HUES64 (cell line): ENCODE data around the gene LSM14B.

Experiments used
- H3K27ac ChIP-seq: 2 replicates; pipeline ENCODE4 v1.7.0; 2013; ENCODE audit warnings: low read depth, low read length, inconsistent platforms
- H3K27me3 ChIP-seq: 2 replicates; pipeline ENCODE4 v1.6.1; 2013; ENCODE audit warnings: mild to moderate bottlenecking, low read length; ENCODE audit not compliant: insufficient read depth
- H3K36me3 ChIP-seq: 2 replicates; pipeline ENCODE4 v1.6.1; 2013; ENCODE audit warnings: mild to moderate bottlenecking, low read length; ENCODE audit not compliant: insufficient read depth
- H3K4me1 ChIP-seq: 2 replicates; pipeline ENCODE4 v1.6.1; 2013; ENCODE audit warnings: mild to moderate bottlenecking, low read length, moderate library complexity; ENCODE audit not compliant: insufficient read depth
- H3K4me3 ChIP-seq: 2 replicates; pipeline ENCODE4 v1.5.1; 2013; ENCODE audit warnings: mild to moderate bottlenecking, low read length, moderate library complexity
- H3K9ac ChIP-seq: 2 replicates; pipeline ENCODE4 v1.6.1; 2013; ENCODE audit warnings: mild to moderate bottlenecking, low read depth, low read length
- H3K9me3 ChIP-seq: 2 replicates; pipeline ENCODE4 v1.6.1; 2013; ENCODE audit warnings: low read depth, low read length; ENCODE audit not compliant: insufficient read depth
- WGBS: fragments of 150-250, 120-280 bp; methylation state at CpG from one replicate; pipeline ENCODE4 v1.1.7; 2013; ENCODE audit warnings: missing lambda C conversion rate; 5-methylcytosine and 5-hydroxymethylcytosine counted together

LSM14B gene

DNA sequence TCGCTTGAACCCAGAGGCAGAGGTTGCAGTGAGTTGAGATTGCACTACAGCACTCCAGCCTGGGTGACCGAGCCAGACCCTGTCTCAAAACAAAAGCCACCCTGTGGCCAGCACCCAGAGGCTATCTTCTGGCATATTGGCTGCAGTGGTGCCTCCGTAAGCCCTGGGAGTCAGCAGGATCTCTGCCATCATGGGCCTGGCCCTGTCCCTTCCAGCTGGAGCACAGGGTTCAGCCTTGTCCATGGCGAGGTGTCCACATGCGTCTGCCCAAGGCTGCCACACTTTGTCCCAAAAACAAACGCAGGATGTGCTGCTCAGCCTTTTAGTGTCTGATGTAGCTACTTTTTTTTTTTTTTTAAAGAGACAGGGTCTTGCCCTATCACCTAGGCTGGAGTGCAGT lies 45.2 kb downstream of the LSM14B start:
- Histone ChIP-seq H3K36me3 (peaks cover 65% of the 10 kb centered on the region), H3K4me1 (no peaks in the 10 kb centered on the region), H3K9me3 (no peaks in the 10 kb centered on the region), H3K27me3 (no peaks in the 10 kb centered on the region), H3K9ac (no peak overlapping the region), H3K27ac (no peak overlapping the region), H3K4me3 (no peak overlapping the region)
- WGBS, result 96% methylated on average over 6 of the region's 6 CpGs

DNA sequence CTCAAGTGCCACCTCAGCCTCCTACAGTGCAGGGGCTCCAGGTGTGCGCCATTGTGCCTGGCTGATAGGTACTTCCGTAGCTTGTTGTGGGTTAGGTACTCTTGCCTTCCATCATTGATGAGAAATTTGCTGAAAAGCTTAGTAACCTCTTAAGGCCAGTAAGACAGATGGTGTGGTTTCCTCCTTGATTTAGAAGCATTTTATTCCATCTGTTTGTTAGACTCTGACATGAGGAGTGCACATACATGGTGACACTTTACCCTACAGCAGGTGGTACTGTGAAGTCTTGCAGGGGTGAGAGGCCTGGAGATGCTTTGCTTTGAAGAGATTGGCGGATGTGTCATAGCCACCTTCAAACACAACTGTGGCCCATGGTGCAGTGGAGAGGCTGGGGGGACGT lies 45.8 kb downstream of the LSM14B start:
- Histone ChIP-seq H3K4me1 (no peaks in the 10 kb centered on the region), H3K27me3 (no peaks in the 10 kb centered on the region), H3K36me3 (peaks cover 63% of the 10 kb centered on the region), H3K27ac (no peak overlapping the region), H3K4me3 (no peak overlapping the region), H3K9me3 (no peaks in the 10 kb centered on the region), H3K9ac (no peak overlapping the region)
- 90% methylated on average over 4 of the region's 4 CpGs for WGBS

DNA sequence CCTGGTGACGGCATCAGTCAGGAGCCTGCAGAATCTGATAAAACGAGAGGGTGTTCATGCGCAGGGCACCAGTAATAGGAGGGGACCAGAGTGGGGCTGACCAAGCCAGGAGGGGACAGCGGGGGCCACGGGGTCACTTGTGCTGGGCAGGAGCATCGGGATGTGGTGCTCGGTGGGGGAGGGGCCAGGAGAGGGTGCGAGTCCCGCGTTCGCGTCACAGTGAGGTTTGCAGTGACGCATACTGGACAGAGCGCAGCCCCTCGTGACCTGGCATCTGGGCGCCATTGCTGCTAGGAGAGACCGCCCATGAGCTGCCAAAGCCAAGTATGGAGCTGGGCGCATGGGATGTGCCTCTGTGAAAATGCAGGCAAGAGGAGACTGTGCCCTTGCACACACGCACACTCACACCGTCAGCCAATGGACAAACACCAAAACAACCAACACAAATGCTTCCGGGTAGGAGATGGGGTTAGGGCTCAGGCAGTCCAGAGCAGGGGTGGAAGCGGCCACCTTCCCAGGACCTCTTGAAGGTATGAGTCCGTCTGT lies 46.7 kb downstream of the LSM14B start:
- no peak overlapping the region for H3K4me3 ChIP-seq
- H3K36me3 ChIP-seq, result peaks cover 58% of the 10 kb centered on the region
- no peaks in the 10 kb centered on the region for H3K27me3 ChIP-seq
- WGBS, result 96% methylated on average over 23 of the region's 23 CpGs
- H3K4me1 ChIP-seq, result no peaks in the 10 kb centered on the region
- no peak overlapping the region for H3K9ac ChIP-seq
- H3K27ac ChIP-seq, result no peak overlapping the region
- no peaks in the 10 kb centered on the region for H3K9me3 ChIP-seq

DNA sequence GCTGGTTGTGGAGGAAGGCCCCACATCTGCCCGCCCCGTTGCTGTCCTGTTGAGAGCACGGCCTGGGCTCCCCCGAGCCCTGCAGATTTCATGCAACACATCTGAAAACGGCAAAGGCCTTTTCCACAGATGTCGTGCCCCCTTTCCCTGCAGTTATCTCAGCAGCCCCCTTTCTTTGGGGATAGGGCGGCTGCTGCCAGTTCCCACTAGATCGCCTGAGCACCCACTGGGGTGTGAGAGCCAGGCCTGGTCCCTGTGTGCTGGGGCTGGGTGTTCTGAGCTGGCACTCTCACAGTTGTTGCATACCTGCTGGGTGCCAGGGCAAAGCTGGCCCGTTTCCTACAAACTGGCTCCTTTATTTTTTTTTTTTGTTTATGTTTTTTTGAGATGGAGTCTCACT lies 48.3 kb downstream of the LSM14B start:
- WGBS, result 94% methylated on average over 9 of the region's 9 CpGs
- no peak overlapping the region for H3K4me3 ChIP-seq
- no peaks in the 10 kb centered on the region for H3K4me1 ChIP-seq
- H3K27me3 ChIP-seq, result no peaks in the 10 kb centered on the region
- H3K9me3 ChIP-seq, result no peaks in the 10 kb centered on the region
- H3K9ac ChIP-seq, result no peak overlapping the region
- peaks cover 57% of the 10 kb centered on the region for H3K36me3 ChIP-seq
- H3K27ac ChIP-seq, result no peak overlapping the region

DNA sequence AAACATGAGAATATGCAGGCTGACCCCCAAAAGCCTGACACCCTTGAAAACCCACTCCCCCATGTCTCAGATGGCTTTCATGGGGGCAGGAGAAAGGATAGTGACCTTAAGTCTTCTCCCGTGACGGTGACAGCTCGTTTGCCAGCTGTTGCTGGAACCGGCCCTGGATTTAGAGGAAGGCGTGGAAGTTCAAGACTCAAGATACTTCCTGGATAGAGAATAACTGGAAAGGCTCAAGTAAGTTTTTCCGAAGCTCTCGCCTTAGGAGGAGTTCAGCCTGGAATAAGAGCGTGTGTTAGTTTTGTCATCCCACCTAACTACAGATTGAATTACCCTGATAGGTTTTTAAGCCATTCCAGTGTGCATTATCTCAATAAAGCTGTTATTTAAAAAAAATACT lies 49.0 kb downstream of the LSM14B start:
- Histone ChIP-seq H3K27ac (no peak overlapping the region), H3K36me3 (peaks cover 57% of the 10 kb centered on the region), H3K4me1 (no peaks in the 10 kb centered on the region), H3K9me3 (no peaks in the 10 kb centered on the region), H3K9ac (no peak overlapping the region), H3K27me3 (no peaks in the 10 kb centered on the region), H3K4me3 (no peak overlapping the region)
- WGBS, result 92% methylated on average over 8 of the region's 8 CpGs

DNA sequence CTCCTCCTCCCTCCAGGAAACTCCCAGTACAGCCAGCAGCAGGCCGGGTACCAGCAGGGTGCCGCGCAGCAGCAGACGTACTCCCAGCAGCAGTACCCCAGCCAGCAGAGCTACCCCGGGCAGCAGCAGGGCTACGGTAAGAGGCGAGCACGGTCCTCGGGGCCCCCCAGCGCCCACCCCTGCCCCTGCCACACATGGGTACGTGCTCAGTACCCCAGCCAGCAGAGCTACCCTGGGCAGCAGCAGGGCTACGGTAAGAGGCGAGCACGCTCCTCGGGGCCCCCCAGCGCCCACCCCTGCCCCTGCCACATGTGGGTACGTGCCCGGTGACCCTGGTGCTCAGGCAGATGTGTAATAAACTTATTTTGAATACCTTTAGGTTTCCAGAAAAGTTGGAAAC lies 50.4 kb downstream of the LSM14B start:
- Histone ChIP-seq H3K36me3 (peaks cover 57% of the 10 kb centered on the region), H3K27ac (no peak overlapping the region), H3K4me3 (no peak overlapping the region), H3K9me3 (no peaks in the 10 kb centered on the region), H3K27me3 (no peaks in the 10 kb centered on the region), H3K9ac (no peak overlapping the region), H3K4me1 (no peaks in the 10 kb centered on the region)
- WGBS, result 95% methylated on average over 18 of the region's 18 CpGs

DNA sequence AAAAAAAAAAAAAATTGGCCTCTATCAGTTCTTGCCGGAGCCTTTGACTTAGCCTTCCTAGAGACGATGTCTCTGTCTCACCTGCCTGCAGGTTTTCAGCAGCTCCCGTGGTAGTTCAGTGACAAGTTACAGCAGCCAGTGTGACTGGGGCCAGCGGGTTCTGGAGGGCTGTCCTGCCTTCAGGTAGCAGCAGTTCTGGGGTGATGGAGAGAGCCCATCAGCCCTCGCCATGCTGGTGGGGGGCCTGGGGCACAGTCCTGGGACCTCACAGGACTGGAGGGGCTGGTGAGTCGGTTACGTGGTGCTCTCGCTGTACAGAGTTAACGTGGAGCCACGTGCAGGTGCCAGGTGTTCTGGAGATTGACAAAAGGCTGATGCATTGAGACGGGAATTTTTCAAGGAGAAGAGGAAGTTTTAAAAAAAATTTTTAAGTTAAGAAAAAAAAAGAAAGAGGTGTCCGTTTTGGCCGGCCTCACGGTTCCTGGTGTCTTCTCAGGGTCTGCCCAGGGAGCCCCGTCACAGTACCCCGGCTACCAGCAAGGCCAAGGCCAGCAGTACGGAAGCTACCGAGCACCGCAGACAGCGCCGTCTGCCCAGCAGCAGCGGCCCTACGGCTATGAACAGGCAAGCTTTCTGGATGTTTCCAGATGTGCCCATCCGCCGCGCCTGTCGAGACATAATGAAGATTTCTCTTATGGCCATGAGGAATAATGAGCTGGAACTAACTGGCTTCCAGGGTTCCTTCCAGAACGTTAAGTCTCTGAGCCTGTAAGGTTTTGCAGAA lies 51.9 kb downstream of the LSM14B start:
- Histone ChIP-seq H3K27me3 (no peaks in the 10 kb centered on the region), H3K36me3 (peaks cover 51% of the 10 kb centered on the region), H3K4me1 (no peaks in the 10 kb centered on the region), H3K27ac (no peak overlapping the region), H3K4me3 (no peak overlapping the region), H3K9ac (no peak overlapping the region), H3K9me3 (no peaks in the 10 kb centered on the region)
- WGBS, result 95% methylated on average over 28 of the region's 28 CpGs

DNA sequence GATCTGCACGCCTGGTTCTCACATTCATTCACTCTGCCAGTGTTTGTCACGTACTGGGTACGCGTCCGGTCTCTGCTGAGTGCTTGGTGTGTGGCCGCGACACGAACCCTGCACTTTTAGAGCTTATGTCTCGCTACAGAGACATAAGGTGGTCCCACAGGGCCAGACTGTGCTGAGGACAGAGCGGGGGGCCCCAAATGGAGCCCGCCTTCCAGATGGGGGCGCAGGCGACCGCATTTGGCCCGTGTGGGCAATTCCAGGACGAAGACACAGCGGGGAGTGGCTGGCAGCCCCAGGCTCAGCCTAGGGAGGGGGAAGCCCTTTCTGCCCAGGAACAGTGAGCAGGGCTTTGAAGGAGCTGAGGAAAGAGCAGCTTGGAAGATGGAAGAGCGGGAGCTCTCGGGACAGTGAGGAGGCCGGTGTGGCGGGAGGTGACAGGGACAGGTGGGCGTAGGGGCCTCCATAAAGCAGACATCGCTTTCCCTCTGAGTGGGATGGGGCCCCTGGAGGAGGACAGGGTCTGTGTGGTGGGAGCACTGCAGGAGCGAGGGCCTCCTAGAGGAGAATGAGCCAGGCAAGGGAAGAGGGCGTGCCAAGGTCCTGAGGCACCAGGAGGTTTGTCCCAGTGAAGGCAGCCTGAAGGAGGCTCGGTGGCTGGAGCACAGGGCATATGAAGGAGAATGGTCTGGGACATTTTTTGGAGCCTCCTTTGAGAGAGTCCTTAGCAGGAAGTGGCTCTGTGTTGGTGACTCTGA lies 52.8 kb downstream of the LSM14B start:
- 94% methylated on average over 26 of the region's 26 CpGs for WGBS

DNA sequence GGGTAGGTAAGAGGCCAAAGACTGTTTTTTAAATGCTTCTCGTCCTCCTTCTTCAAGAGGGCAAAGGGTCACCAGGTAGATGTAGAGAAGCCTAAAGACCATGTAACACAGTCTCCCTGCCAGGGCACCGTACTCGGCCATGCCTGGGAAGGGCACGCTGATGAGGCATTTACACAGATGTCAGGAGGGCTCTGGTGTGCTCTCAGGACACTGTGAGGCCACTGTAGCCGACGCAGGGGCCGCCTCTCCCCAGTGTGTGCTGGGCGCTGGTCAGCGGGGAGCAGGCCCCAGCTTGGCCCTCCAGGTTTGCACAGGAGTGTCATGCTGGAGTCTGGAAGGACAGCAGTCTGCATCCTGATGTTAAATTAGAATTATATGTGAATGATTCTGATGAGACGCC lies 53.4 kb downstream of the LSM14B start:
- Histone ChIP-seq H3K27ac (no peak overlapping the region), H3K4me3 (no peak overlapping the region), H3K9me3 (no peaks in the 10 kb centered on the region), H3K36me3 (peaks cover 56% of the 10 kb centered on the region), H3K9ac (no peak overlapping the region), H3K4me1 (no peaks in the 10 kb centered on the region), H3K27me3 (no peaks in the 10 kb centered on the region)
- 95% methylated on average over 9 of the region's 10 CpGs for WGBS

More for the DNA sequence above, 52.8 kb downstream of the LSM14B start:
- Histone ChIP-seq H3K27me3 (no peaks in the 10 kb centered on the region), H3K9ac (no peak overlapping the region), H3K27ac (no peak overlapping the region), H3K4me1 (no peaks in the 10 kb centered on the region), H3K4me3 (no peak overlapping the region), H3K36me3 (peaks cover 52% of the 10 kb centered on the region), H3K9me3 (no peaks in the 10 kb centered on the region)

DNA sequence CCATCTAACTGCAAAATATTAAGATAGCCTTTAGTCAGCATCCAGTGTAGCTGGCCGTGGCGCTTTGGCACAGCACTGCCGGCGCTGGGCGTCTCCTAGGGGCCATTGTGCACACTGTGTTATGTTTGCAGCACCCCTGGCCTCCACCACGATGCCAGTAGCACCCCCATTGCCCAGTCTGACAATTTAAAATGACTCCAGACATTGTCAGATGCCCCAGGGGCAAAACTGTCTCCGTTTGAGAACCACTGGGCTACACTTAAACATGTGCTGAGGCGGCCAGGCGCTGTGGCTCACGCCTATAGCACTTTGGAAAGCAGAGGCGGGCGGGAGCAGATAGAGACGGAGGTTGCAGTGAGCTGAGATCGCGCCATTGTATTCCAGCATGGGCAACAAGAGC lies 54.6 kb downstream of the LSM14B start:
- Histone ChIP-seq H3K27ac (no peak overlapping the region), H3K4me3 (no peak overlapping the region), H3K4me1 (peaks cover 4% of the 10 kb centered on the region), H3K27me3 (no peaks in the 10 kb centered on the region), H3K9ac (no peak overlapping the region), H3K36me3 (peaks cover 62% of the 10 kb centered on the region), H3K9me3 (no peaks in the 10 kb centered on the region)
- WGBS, result 95% methylated on average over 15 of the region's 15 CpGs

DNA sequence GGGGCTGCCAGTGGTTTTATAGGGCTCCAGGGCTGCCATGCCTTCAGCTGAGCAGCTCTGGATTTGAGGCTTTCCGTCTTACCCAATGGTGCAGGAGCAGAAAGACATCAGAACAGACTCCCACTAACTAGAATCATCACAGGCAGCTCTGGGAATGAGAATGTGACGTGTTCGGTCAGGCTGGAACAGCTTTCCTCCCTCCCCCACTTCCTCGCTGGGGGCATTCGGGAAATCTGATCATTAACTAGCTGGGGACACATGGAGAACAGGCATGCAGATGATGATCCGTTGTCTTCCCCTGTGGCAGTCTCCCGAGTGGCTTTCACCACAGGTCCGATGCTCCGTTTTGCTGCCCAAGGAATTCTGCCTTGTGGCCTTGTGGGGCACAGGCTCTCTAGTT lies 55.0 kb downstream of the LSM14B start:
- WGBS, result 96% methylated on average over 9 of the region's 9 CpGs
- H3K4me3 ChIP-seq, result no peak overlapping the region
- peaks cover 7% of the 10 kb centered on the region for H3K4me1 ChIP-seq
- no peaks in the 10 kb centered on the region for H3K27me3 ChIP-seq
- no peak overlapping the region for H3K9ac ChIP-seq
- no peak overlapping the region for H3K27ac ChIP-seq
- no peaks in the 10 kb centered on the region for H3K9me3 ChIP-seq
- H3K36me3 ChIP-seq, result peaks cover 60% of the 10 kb centered on the region
